ENCODE data around the gene SPTY2D1.
"Not testable (repeated sequence)": the region's sequence is repeated elsewhere in the genome, so short reads cannot be mapped to it uniquely, and the experiment has no call there.

The SPTY2D1 gene, protein sequence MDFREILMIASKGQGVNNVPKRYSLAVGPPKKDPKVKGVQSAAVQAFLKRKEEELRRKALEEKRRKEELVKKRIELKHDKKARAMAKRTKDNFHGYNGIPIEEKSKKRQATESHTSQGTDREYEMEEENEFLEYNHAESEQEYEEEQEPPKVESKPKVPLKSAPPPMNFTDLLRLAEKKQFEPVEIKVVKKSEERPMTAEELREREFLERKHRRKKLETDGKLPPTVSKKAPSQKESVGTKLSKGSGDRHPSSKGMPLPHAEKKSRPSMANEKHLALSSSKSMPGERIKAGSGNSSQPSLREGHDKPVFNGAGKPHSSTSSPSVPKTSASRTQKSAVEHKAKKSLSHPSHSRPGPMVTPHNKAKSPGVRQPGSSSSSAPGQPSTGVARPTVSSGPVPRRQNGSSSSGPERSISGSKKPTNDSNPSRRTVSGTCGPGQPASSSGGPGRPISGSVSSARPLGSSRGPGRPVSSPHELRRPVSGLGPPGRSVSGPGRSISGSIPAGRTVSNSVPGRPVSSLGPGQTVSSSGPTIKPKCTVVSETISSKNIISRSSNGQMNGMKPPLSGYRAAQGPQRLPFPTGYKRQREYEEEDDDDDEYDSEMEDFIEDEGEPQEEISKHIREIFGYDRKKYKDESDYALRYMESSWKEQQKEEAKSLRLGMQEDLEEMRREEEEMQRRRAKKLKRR

DNA sequence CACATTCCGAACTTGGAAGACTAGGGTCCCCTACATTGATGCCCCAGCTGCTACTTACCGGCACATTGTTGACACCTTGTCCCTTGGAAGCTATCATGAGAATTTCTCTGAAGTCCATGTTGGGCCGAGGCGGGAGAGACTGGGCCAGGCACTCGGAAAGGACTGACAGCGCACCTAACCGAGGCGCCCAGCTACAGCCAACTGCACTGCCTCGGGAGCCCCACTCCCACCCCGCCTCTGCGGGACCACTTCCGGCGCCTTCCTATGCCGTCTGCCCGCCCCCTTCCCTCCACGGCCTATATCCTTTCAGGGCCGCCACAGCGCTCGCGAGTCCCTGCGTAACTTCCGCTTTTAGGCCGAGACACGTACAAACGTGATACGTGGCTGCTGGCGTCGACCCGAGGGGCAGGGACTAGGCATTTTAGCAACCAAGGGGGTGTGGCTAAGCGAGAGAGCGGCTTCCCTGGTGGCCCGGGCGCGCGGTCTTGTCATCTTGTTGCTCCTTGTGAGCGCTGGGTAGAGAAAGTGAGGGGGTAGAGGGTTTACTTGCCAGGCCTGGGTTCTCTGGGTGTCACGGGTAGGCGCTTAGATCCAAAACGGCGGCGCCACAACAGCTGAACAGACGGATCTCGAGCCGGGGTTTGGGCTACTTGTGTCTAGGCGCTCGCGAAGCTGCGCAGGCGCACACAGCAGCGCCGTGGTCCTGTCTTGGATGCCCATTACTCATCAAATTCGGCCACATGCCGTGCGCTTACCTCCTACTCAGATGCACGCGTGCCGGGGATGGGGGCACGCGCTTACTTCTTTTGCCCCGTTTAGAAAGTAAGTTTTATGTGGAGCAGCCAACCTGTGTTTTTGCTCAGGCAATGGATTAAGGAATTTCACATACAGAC, at the start of gene SPTY2D1:
Gene SPTY2D1, minus strand, starts transcription at position 203 of the 893 bp plus-strand sequence. Its CDS starts 85 bp downstream, at position 118.
- peak; percentile 99 for DNase-seq

DNA sequence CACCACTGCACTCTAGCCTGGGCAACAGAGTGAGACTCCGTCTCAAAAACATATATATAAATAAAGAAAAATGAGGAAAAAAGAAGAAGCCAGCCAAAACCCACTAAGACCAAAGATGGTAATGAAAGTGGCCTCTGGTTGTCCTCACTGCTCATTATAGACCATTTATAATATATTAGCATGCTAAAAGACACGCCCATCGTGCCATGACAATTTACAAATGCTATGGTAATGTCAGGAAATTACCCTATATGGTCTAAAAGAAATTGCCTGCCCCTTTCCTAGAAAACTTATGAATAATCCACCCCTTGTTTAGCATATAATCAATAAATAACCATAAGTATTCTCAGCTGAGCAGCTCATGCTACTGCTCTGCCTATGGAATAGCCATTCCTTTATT, 48.3 kb upstream of the SPTY2D1 start:
- DNase-seq, result no peak

DNA sequence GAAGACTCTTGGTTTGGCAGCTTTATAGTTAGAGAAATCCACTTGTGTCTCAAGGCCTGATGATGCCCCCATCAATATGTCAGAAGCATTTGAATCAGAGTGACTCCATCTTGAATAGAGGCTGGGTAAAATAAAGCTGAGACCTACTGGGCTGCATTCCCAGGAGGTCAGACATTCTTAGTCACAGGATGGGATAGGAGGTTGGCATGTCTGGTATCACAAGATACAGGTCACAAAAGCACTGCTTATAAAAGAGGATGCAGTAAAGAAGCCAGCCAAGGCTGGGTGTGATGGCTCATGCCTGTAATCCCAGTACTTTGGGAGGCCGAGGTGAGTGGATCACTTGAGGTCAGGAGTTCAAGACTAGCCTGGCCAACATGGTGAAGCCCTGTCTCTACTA, 47.8 kb upstream of the SPTY2D1 start:
- DNase-seq, result not testable (repeated sequence)

DNA sequence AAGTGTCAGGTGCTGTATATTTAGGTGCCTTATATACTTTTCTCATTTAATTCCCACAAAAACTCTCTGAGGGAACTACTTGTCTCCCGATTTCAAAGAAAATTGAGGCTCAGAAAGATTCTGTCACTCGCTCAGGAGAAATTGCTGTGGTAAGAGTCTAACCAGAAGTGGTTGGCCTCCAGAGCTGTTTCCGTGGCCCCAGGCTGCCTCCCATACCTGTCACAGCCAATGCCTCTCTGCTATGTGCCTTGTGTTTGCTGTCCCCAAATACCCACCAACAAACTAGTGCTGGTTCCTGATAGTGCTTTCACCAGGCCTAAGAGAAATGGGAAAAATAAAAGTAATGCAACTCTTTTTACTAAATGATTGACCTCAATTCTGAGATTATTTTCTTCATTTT, 43.4 kb upstream of the SPTY2D1 start:
- no peak for DNase-seq

DNA sequence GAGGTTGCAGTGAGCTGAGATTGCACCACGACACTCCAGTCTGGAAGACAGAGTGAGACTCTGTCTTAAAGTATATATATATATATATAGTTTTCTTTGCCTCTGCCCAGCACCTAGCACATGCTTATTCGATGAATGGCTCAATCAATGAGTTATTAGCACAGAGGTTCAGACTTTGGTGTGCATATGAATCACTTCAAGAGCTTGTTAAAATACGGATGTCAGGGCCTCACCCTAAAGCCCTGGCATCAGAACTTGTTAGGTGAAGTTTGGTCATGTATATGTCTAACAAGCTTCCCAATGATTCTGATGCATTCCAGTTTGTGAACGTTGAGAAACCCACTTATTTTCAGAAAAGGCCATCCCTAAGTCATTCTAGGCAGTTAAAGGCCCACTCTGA, 42.7 kb upstream of the SPTY2D1 start:
- DNase-seq, result no peak

DNA sequence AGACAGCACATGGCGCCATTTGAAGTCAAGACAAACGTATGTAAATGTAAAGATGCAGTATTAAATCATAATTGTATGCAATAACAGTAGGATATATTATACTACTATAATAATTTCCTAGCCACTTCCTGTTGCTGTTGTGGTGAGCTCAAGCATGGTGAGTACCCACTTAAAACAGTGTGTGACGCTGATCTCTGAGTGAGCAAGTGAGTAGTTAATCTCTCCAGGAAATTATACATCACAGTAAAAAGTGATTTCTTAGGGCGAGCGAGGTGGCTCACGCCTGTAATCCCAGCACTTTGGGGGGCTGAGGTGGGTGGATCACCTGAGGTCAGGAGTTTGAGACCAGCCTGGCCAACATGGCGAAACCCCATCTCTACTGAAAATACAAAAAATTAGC, 38.1 kb upstream of the SPTY2D1 start:
- DNase-seq, result not testable (repeated sequence)

DNA sequence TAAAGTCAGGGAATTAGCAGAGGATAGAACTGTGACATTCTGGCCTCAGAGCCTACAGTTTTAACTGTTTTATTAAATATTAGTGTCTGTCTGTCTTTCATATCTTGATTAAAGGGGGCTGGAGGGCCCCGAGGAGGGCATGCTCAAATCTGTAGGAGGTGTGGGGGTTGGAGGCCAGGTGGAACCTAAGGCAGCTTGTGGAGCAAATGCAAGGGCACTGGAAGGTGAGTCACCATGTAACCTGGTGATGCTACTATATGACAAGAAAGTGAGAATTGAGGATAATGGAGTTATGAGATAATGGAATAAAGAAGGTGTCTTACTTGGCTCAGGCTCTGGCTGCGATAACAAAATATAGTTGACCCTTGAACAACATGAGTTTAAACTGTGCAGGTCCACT, 37.1 kb upstream of the SPTY2D1 start:
- no peak for DNase-seq

DNA sequence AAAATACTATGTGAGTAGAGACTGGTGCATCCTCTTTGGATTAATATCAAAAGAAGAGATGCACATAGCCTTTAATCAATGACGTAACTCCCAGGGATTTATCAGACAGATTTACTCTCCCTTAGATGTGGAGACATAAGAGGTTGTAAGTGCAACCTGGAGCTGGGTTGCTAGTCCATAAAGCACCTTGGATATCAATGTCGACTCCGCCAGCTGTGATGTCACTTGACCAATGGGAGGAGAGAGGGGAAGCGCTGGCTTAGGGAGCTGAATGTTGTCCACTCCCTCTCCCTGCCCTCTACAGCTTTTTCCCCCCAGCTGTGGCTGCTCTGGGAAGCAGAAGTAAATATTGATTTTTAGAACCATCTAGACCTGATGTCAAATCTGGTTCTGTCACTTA, 35.6 kb upstream of the SPTY2D1 start:
- no peak for DNase-seq

DNA sequence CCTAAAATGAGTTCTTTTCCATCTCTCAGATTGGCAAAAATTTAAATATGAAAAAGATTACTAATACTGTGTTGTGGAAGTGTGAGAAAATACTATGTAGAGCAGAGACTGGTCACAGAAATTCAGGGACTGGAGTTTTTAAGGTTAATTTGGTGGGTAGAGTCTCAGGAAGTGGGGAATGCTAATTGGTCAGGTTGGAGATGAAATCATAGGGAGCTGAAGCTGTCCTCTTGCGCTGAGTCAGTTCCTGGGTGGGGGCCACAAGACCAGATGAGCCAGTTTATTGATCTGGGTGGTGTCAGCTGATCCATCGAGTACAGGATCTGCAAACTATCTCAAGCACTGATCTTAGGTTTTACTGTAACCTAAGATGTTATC, 35.1 kb upstream of the SPTY2D1 start:
- DNase-seq, result no peak

DNA sequence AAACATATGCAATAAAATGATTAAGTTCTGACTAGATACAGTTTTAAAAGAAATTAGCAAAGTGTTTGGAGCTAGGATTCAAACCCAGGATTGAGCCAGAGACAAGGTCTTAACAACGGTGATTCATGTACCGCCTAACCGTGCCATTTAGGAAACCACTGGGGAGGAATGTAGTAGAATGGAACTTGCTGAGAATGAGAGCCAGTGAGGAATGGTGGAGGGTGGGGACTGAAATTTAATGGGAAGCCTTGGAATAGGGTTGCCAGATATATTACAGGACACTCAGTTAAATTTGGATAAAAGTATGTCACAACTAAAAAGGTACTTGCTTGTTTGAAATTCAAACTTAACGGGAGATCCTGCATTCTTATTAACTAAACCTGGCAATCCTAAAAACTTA, 34.0 kb upstream of the SPTY2D1 start:
- no peak for DNase-seq

DNA sequence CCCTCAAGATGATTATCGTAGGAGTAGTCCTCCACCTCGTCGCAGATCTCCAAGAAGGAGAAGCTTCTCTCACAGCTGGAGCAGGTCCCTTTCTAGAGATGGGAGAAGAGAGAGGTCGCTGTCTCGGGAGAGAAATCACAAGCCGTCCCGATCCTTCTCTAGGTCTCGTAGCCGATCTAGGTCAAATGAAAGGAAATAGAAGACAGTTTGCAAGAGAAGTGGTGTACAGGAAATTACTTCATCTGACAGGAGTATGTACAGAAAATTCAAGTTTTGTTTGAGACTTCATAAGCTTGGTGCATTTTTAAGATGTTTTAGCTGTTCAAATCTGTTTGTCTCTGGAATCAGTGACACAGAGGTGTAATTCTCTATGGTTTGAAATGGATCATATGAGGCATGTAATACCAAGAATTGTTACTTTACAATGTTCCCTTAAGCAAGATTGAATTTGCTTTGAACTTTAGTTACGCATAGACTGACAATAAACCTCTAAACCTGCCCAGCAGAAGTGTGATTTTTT, 31.3 kb upstream of the SPTY2D1 start:
- DNase-seq, result not testable (repeated sequence)

DNA sequence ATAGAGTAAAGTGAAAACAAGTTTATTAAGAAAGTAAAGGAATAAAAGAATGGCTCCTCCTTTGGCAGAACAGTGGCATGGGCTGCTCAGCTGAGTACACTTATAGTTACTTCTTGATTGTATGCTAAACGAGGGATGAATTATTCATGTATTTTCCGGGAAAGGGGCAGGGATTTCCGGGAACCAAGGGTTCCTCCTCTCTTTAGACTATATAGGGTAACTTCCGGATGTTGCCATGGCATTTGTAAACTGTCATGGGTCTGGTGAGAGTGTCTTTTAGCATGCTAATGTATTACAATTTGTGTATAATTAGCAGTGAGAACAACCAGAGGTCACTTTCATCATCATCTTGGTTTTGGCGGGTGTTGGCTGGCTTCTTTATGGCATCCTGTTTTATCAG, 23.5 kb upstream of the SPTY2D1 start:
- no peak for DNase-seq

DNA sequence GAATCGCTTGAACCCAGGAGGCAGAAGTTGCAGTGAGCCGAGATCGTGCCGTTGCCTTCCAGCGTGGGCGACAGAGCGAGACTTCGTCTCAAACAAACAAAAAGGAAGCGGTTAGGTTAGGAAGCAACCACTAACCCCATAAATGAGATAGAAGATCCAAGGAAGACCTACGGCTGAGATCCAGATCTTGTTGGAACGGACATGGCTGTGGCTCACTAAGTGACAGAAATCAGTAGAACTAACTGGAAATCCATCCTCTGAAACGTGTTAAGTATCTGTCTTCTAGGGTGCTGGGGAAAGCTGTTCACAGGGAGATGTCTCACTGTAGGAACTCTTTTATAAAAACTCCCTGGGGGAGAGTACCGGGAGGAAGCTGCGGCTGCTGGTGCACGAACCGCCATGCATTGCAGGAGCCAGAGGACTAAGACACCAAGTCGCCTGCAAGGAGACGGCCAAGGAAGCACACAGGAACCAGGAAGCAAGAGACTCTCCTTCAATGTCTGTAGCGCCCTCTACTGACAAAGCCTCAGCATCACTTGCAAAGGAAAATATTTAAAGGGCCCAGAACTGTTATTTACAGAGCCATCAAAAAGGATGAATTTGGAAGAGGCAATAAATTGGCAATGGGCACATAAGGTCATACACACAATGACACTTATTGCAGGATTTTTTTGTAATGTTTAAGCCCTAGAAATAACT, 16.9 kb upstream of the SPTY2D1 start:
- no peak for DNase-seq

DNA sequence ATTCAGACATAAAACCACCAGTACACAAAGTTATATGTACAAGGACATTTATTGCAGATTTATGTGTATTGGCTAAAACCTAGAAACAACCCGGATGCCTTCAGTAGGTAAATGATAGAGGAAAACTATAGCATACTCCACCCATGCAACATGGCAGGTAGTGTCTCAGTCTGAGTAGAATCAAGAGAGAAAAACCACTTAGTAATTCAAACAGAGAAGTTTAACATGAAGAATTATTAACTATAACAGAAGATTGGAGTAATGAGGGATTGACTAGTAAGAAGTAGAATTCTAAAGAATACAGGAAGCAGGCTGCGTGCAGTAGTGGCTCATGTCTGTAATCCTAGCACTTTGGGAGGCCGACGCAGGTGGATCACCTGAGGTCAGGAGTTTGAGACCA, 16.2 kb upstream of the SPTY2D1 start:
- DNase-seq, result no peak

DNA sequence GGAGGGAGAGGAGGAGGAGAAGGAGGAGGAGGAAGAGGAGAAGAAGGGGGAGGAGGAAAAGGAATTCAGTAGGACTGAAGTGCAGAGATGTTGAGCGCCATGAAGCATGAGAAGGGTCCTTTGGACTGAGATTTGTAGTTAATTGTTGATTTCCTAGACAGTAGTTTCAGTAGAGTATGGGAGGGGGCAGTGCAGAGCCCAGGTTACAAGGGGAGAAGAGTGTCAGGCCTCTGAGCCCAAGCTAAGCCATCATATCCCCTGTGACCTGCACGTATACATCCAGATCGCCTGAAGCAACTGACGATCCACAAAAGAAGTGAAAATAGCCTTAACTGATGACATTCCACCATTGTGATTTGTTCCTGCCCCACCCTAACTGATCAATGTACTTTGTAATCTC, 8.9 kb upstream of the SPTY2D1 start:
- not testable (repeated sequence) for DNase-seq

DNA sequence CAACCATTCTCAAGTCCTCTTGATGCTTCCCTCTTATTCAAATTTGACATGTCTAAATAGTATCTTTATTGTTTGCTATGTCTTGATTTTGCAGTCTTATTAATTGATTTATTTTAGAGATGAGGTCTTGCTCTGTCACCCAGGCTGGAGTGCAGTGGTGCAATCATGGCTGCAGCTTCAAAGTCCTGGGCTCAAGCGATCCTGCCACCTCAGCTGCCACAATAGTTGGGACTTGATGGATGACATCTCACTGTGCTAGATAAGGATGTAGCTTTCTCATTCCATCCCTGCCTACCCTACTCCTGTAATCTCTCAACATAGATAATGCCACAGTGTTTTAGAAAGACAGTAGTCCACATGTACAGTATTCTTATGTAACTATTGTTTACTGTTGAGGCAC, 7.5 kb upstream of the SPTY2D1 start:
- no peak for DNase-seq

DNA sequence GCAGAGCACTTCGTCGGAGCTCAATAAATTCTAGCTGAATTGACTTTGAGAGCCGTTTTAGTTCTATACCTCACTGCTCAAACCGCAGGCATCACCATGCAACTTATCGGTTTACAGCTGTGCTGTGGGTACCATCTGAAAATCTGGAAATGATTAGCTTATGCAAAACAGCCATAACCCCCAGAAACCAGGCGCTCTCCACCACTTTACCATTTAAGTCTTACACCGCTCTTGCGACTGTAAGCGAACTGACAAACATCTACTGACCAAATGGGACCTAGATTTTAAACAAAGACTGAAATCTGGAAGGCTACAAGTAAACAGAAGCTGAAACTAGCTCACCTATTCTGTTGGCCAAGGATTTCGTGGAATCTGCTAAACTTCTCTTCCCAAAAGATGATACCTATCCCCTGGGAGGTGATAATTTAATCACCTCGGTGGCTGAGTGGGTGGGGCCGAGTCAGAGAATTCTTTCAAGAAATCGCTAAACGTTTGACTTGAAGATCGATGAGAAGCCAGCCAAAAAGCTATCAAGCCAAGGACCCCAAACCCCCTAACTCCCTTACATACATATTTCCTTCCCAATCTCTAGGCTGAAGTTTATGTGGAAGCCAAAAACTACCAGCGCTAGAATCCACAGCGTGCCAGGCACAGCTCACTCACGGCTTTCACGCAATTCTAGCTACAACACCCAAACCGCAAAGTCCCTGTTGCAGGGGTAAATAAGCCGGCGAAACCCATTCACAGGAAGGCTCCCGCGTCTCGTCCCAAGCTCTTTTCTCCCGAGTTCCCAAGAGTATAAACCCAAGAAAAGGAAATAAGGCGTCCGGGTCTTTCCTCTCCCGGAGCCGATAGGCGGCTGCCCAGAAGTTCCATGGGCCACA, 644 bp downstream of the SPTY2D1 start:
- no peak for DNase-seq

DNA sequence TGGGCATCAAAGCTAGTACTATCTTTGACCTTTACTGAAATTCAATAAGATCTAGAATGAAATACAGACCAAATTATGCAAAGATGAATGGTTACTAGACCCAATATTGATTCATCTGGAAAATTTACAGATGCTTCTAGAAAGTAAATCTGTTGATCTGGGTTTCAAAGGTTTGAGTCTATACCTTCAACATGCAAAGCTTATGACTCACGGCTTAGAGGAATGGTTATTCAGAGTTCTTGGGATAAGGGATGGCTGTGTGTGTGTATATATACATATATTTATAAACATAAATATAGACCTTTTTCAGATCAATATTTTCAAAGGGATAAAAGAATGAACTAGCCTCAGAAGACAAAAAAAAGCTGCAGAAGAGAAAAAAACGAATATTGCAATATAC, 1.3 kb downstream of the SPTY2D1 start:
- no peak for DNase-seq

DNA sequence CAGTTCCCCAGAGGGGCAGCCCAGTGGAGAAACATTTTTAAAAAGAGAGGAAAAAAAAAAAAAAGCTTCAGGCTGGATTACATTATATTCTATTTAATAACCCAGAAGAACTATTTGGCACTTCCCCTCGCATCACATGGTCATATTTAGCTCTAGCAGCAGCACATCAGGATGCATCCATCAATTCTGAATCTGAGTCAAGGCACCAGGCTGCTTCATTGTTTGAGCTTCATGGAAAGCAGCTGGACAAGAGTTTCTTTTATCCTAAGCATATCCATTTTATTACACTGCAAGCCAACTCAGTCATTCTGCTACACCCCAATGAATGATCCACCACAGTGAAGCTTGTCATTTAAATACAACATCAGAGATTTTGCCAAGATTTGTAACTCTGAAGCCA, 10.0 kb downstream of the SPTY2D1 start:
- DNase-seq, result no peak

DNA sequence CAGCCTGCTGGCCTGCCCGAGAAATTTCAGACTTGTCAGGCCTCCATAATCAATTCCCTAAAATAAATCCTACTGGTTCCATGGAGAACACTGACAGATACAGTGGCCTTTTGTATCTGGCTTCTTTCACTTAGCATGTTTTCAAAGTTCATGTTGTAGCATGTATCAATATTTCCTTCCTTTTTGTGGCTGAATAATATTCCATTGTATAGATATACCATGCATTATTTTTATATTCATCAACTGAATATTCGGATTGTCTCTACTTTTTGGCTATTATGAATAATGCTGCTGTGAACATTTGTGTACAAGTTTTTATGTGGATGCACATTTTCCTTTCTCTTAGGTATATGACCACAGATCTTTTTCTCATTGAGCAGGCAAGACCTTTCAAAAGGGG, 10.4 kb downstream of the SPTY2D1 start:
- no peak for DNase-seq

DNA sequence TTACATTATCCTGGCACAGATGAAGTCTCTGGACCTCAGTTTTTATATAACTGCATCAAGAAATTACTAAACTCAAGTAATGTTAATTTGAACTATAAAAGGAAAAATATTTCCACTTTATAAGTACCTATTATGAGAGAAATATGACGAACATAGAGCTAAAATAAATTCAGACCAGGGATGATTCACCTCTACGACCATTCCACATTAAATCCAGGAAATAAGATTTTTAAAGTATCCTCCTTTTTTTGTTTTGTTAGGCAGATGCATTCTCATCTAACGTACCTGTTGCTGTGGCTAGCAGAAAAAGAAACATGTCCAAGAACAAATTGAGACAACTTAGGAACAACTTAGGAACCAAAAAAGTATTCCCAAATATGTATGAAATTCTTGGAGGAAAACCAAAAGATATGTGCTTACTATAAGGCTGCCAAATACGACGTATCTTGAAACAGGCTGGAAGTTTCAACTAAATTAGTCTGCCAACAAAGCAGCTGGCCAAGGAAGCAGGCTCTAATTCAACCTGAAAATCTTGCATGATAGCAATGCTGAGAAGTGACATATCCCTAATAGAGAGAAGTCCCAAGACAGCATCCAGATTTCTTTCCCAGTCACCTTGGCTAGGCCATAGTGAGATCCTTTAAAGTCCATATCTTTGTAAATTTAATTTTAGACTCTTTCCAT, 15.7 kb downstream of the SPTY2D1 start:
- DNase-seq, result no peak

All from midbrain (tissue), 1 donor.